HepG2 (cell line): ENCODE data around the gene RHBDD2. TPM values are rescaled to one million over a fixed set of nuclear protein-coding genes. Genes with fewer than 3 reads are reported as not detected.

Experiments
- FOXA3 ChIP-seq: IDR thresholded peaks from 2 replicates; pipeline ENCODE4 v1.6.1; 2016; ENCODE audit warnings: missing genetic modification reagents, missing compliant biosample characterization
- FOXC1 ChIP-seq: sonication (generic); formaldehyde crosslinking; IDR thresholded peaks from 2 replicates; pipeline ENCODE4 v1.8.0; 2022; ENCODE audit warnings: mild to moderate bottlenecking, missing genetic modification reagents, borderline replicate concordance
- KDM3A ChIP-seq: IDR thresholded peaks from 2 replicates; pipeline ENCODE4 v1.6.1; 2018; ENCODE audit warnings: low read depth, missing compliant biosample characterization
- KLF11 ChIP-seq: IDR thresholded peaks from 2 replicates; pipeline ENCODE4 v1.6.1; 2016; ENCODE audit warnings: missing compliant biosample characterization
- MEIS1 ChIP-seq: sonication (generic); formaldehyde crosslinking; IDR thresholded peaks from 2 replicates; pipeline ENCODE4 v1.9.0; 2021; ENCODE audit warnings: mild to moderate bottlenecking, missing genetic modification reagents, moderate library complexity, borderline replicate concordance
- MIER2 ChIP-seq: IDR thresholded peaks from 2 replicates; pipeline ENCODE4 v1.6.1; 2016; ENCODE audit warnings: missing biosample characterization, missing genetic modification reagents
- PAWR ChIP-seq: sonication (generic); formaldehyde crosslinking; IDR thresholded peaks from 2 replicates; pipeline ENCODE4 v1.4.0; 2020; ENCODE audit warnings: missing genetic modification reagents, mild to moderate bottlenecking, borderline replicate concordance
- PHF21A ChIP-seq: sonication (generic); formaldehyde crosslinking; IDR thresholded peaks from 2 replicates; pipeline ENCODE4 v1.5.0; 2020; ENCODE audit warnings: mild to moderate bottlenecking, missing genetic modification reagents
- RAD21 ChIP-seq: fragments of 450-650 bp; formaldehyde crosslinking; IDR thresholded peaks from 2 replicates; pipeline ENCODE4 v1.5.0; 2020; ENCODE audit warnings: mild to moderate bottlenecking
- SALL1 ChIP-seq: sonication (generic); formaldehyde crosslinking; IDR thresholded peaks from 2 replicates; pipeline ENCODE4 v1.8.0; 2022; ENCODE audit warnings: mild to moderate bottlenecking, missing genetic modification reagents
- SRSF4 ChIP-seq: fragments of 200-400 bp; formaldehyde crosslinking; IDR thresholded peaks from one replicate; pipeline ENCODE4 v1.6.1; 2018; ENCODE audit warnings: mild to moderate bottlenecking, low read depth, low read length, moderate library complexity; ENCODE audit not compliant: poor library complexity, severe bottlenecking
- SSRP1 ChIP-seq: IDR thresholded peaks from 2 replicates; pipeline ENCODE4 v1.6.1; 2016; ENCODE audit warnings: control low read depth
- ZFP62 ChIP-seq: sonication (generic); formaldehyde crosslinking; IDR thresholded peaks from 2 replicates; pipeline ENCODE4 v1.4.0; 2020; ENCODE audit warnings: missing genetic modification reagents
- ZKSCAN5 ChIP-seq: sonication (generic); formaldehyde crosslinking; IDR thresholded peaks from 2 replicates; pipeline ENCODE4 v1.5.1; 2020; ENCODE audit warnings: mild to moderate bottlenecking, missing genetic modification reagents
- ZMYM3 ChIP-seq: sonication (generic); formaldehyde crosslinking; IDR thresholded peaks from 2 replicates; pipeline ENCODE4 v1.5.1; 2020; ENCODE audit warnings: mild to moderate bottlenecking, missing genetic modification reagents
- ZNF33B ChIP-seq: sonication (generic); formaldehyde crosslinking; IDR thresholded peaks from 2 replicates; pipeline ENCODE4 v1.5.1; 2020; ENCODE audit warnings: mild to moderate bottlenecking, missing genetic modification reagents
- ZNF383 ChIP-seq: sonication (generic); formaldehyde crosslinking; IDR thresholded peaks from 2 replicates; pipeline ENCODE4 v1.4.0; 2020; ENCODE audit warnings: missing genetic modification reagents, mild to moderate bottlenecking, borderline replicate concordance
- ZNF652 ChIP-seq: IDR thresholded peaks from 2 replicates; pipeline ENCODE4 v1.6.1; 2016; ENCODE audit warnings: low read depth, borderline replicate concordance
- ZNF766 ChIP-seq: sonication (generic); formaldehyde crosslinking; IDR thresholded peaks from 2 replicates; pipeline ENCODE4 v1.5.0; 2020; ENCODE audit warnings: missing genetic modification reagents, borderline replicate concordance
- ZNF776 ChIP-seq: sonication (generic); formaldehyde crosslinking; IDR thresholded peaks from 2 replicates; pipeline ENCODE4 v1.4.0; 2020; ENCODE audit warnings: mild to moderate bottlenecking, missing genetic modification reagents
- ZNF788 ChIP-seq: sonication (generic); formaldehyde crosslinking; IDR thresholded peaks from 2 replicates; pipeline ENCODE4 v1.5.0; 2020; ENCODE audit warnings: mild to moderate bottlenecking, missing genetic modification reagents, borderline replicate concordance
- ZNF839 ChIP-seq: sonication (generic); formaldehyde crosslinking; IDR thresholded peaks from 2 replicates; pipeline ENCODE4 v1.4.0; 2020; ENCODE audit warnings: missing genetic modification reagents, mild to moderate bottlenecking, borderline replicate concordance
- ZSCAN22 ChIP-seq: sonication (generic); formaldehyde crosslinking; IDR thresholded peaks from 2 replicates; pipeline ENCODE4 v1.4.0; 2020; ENCODE audit warnings: mild to moderate bottlenecking, missing genetic modification reagents
- polyA plus RNA-seq, 8 experiments: library from polyadenylated mRNA; depleted of rRNA in 3 of 8; stranded (reverse) in 7 of 8; unstranded in 1 of 8; fragments of >200 nt; fragmentation: Illumina TruSeq in 4 of 8; extraction: Trizol in 4 of 8; gene quantifications; 2 replicates each; pipeline versions ENCODE4 v1.2.1 to v1.2.3, GENCODE V29; 2011 to 2016; ENCODE audit warnings: low read depth in 4 of 8, missing spikeins in 1 of 8, mixed read lengths in 1 of 8; ENCODE audit not compliant: insufficient read depth in 1 of 8
- total RNA-seq, 5 experiments: library from RNA; depleted of rRNA; stranded (reverse); fragments of >200 nt; fragmentation: Illumina TruSeq; extraction: Trizol; gene quantifications; 2 replicates each; pipeline ENCODE4 v1.2.3, GENCODE V29; 2016; ENCODE audit warnings: low read depth in 1 of 5
- TF ChIP-seq, protein P1 (sequence below): sonication (generic); formaldehyde crosslinking; IDR thresholded peaks from 2 replicates; pipeline ENCODE4 v1.4.0; 2020; ENCODE audit warnings: mild to moderate bottlenecking, missing genetic modification reagents
- TF ChIP-seq, protein P2 (sequence below): IDR thresholded peaks from 2 replicates; pipeline ENCODE4 v1.6.1; 2016; ENCODE audit warnings: control low read depth
- TF ChIP-seq, protein P3 (sequence below): sonication (generic); formaldehyde crosslinking; IDR thresholded peaks from 2 replicates; pipeline ENCODE4 v1.4.0; 2020; ENCODE audit warnings: low read depth, mild to moderate bottlenecking, missing genetic modification reagents
- TF ChIP-seq, protein P4 (sequence below): sonication (generic); formaldehyde crosslinking; IDR thresholded peaks from 2 replicates; pipeline ENCODE4 v1.4.0; 2020; ENCODE audit warnings: missing genetic modification reagents, low read depth, mild to moderate bottlenecking, borderline replicate concordance

Gene RHBDD2
- total and polyA plus RNA-seq, 2 of the 13 experiments (the other 11 are each of a cell fraction or from before 2014, with no cell fraction given): 23.1 to 26.4 TPM

DNA sequence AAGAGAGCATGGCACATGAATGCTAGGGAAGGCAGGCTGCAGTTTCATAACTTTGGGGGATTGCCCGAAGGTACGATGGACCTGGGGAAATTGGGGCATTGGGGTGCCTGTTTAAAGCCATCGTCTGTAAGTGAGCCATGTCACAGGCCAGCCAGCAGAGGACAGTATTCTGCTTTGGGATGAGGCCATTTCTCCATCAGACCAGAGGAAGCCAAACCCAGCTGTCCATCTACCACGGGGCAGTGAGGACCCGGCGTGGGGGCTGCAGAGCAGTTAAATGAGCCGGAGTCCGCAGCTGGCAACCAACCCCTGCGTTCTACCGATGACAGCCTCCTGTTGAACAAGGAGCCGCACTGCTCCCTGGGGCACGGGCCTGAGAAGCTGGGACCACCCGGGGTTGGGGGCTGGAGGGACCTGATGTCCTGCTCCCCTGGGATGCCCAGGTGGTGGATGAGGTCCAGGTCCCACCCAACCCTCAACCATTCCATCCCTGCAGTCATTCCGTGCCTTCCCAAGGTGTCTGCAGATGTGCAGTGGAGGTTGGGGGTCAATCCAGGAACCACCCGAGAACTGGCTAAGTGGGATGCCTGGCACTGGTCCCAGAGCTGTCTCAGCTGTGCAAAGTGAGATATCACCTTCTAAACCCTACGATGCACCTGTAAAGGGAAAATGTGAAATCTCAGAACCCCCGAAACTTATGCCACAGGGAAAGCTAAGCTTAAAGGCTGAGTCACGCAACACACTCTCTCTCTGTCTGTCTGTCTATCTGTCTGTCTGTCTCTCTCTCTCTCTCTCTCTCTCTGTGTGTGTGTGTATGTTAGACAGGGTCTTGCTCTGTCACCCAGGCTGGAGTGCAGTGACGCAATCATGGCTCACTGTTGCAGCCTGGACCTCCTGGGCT, 12.1 kb upstream of the RHBDD2 start (continued):
- TF ChIP-seq ZNF788 (no peak), ZNF383 (CRISPR knock-in tag) (no peak), MIER2 (CRISPR knock-in tag) (no peak), ZNF766 (CRISPR knock-in tag) (no peak), SRSF4 (no peak), ZNF839 (CRISPR knock-in tag) (no peak; the same call in 1 of the 2 replicates), RAD21 (CRISPR knock-in tag) (peak; percentile 96), SSRP1 (CRISPR knock-in tag) (no peak), KDM3A (CRISPR knock-in tag) (no peak; the same call in 1 of the 2 replicates), FOXC1 (CRISPR knock-in tag) (no peak; the same call in 1 of the 2 replicates), PAWR (CRISPR knock-in tag) (no peak), MEIS1 (CRISPR knock-in tag) (peak; percentile 65; the same call in 1 of the 2 replicates), ZKSCAN5 (CRISPR knock-in tag) (no peak), SALL1 (CRISPR knock-in tag) (peak; percentile 64), ZFP62 (CRISPR knock-in tag) (no peak), ZNF652 (CRISPR knock-in tag) (no peak), FOXA3 (CRISPR knock-in tag) (peak; percentile 44), ZSCAN22 (no peak), PHF21A (peak; percentile 35; the same call in 1 of the 2 replicates), ZNF776 (0 out of 2 replicates have a peak, but pooled peaks have one; percentile 62), ZNF33B (CRISPR knock-in tag) (0 out of 2 replicates have a peak, but pooled peaks have one; percentile 18), KLF11 (CRISPR knock-in tag) (0 out of 2 replicates have a peak, but pooled peaks have one; percentile 49), ZMYM3 (peak; percentile 84)
- TF ChIP-seq, protein P1, sequence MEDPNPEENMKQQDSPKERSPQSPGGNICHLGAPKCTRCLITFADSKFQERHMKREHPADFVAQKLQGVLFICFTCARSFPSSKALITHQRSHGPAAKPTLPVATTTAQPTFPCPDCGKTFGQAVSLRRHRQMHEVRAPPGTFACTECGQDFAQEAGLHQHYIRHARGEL: no peak
- TF ChIP-seq, protein P2, sequence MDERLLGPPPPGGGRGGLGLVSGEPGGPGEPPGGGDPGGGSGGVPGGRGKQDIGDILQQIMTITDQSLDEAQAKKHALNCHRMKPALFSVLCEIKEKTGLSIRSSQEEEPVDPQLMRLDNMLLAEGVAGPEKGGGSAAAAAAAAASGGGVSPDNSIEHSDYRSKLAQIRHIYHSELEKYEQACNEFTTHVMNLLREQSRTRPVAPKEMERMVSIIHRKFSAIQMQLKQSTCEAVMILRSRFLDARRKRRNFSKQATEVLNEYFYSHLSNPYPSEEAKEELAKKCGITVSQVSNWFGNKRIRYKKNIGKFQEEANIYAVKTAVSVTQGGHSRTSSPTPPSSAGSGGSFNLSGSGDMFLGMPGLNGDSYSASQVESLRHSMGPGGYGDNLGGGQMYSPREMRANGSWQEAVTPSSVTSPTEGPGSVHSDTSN (CRISPR knock-in tag): peak; percentile 57; the same call in 1 of the 2 replicates
- TF ChIP-seq, protein P3, sequence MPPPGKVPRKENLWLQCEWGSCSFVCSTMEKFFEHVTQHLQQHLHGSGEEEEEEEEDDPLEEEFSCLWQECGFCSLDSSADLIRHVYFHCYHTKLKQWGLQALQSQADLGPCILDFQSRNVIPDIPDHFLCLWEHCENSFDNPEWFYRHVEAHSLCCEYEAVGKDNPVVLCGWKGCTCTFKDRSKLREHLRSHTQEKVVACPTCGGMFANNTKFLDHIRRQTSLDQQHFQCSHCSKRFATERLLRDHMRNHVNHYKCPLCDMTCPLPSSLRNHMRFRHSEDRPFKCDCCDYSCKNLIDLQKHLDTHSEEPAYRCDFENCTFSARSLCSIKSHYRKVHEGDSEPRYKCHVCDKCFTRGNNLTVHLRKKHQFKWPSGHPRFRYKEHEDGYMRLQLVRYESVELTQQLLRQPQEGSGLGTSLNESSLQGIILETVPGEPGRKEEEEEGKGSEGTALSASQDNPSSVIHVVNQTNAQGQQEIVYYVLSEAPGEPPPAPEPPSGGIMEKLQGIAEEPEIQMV (CRISPR knock-in tag): no peak
- TF ChIP-seq, protein P4, sequence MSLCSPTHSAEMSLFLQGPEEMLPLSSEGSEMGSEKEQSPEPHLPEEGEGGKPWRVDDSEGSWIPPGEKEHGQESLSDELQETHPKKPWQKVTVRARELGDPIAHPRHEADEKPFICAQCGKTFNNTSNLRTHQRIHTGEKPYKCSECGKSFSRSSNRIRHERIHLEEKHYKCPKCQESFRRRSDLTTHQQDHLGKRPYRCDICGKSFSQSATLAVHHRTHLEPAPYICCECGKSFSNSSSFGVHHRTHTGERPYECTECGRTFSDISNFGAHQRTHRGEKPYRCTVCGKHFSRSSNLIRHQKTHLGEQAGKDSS (CRISPR knock-in tag): peak; percentile 73; the same call in 1 of the 2 replicates
